Mesenteric fat pad (tissue), 1 donor: Measurements from ENCODE around the gene WWC2. TPM values are rescaled to one million over a fixed set of nuclear protein-coding genes. Genes with fewer than 3 reads are reported as not detected.

Source experiments
- DNase-seq: peaks from one replicate; pipeline ENCODE4 v3.0.0-alpha.2; 2020; ENCODE audit warnings: low spot score
- long read RNA-seq: library from polyadenylated mRNA; unstranded; transcript quantifications from one replicate; pipeline ENCODE4 v2.0.0, GENCODE V29; 2020
- total RNA-seq: library from RNA; stranded (reverse); fragmentation: NEBNext Ultra II Directional; extraction: Animal tissue kit (Norgen Biotek cat#: 25700); gene quantifications from one replicate; pipeline ENCODE4 v1.2.1, GENCODE V29; 2021
- donor health status: DM: yes; HTN: yes; CAD: no.

The WWC2 gene
- total RNA-seq: 37.6 TPM
- long read RNA-seq, partial matches to known transcripts: 6 of 12 reads
- long read RNA-seq, other reads (novel, unspliced or antisense): 6 of 12 reads

DNA sequence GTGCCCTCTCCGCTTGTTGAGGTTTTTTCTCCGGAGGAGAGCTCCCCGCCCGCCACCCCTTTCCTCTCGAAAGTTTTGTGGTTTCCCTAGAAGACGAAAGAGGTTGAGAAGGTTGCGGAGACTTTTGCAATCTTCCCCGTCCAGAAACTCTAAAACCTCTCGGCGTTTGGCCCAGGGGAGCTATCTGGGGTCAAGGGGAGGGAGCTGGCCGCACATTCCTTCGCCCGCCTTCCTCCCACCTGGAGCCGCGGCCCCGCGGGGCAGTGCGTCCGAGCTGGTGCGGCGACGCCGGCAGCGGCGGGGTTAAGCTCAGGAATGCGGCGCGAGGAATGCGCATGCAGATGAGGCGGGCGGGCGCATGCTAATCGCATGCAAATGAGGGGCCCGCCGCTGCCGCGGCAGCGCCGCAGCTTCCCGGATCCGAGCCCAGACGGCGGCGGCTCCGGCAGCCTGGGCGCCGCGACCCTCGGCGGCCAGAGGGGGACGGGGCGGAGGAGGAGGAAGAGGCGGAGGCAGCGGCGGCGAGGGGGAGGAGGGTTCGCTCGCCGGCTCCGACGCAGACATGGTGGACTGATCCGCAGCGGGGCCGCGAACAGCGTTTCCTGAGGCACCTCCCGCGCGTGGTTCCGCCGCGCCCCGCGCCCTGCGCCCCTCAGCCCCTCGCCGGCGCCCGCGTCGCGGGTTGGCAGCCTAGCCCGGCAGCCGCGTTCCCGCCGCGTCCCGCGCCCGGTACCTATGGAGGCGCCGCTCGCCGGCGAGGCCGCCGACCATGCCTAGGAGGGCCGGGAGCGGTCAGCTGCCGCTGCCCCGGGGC is at the start of gene WWC2:
Gene WWC2 (plus strand): TSS at position 535 of the 814 bp plus-strand sequence. CDS start 235 bp downstream, at position 770.
- peak; percentile 94 for DNase-seq

DNA sequence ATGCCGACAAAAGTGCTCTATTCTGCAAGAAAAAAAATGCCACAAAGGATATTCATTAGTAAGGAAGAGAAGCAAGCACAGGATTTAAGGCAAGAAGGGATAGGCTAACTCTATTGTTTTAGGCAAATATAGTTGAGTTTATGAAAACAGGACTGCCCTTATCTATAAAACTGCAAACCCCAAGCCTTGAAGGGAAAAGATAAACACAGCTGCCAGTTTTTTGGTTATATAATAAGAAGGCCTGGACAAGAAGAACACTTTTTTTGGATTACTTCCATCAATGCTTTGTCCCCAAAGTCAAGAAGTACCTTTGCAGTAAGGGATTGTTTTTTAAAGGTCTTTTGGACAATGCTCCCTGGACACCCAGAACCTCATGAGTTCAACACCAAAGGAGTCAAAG is 45.4 kb upstream of the WWC2 start:
- DNase-seq: no peak

DNA sequence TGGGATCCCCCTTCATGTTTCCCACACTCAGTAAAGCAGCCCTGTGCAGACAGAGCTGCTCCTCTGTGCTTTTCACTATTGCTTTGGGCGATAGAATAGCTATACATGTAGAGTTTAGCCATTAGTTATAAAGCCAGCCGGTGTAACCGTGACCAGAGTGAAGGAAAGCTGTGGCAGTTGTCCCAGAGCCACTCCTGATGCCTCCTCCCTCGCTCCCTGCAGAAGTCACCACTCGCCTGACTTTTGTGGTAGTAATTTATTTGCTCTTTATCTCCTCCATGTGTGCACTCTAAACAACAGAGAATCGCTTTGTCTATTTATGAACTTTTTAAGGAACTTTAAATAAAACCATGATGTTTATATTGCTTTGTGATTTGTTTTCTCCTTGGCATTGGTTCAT is 41.8 kb upstream of the WWC2 start:
- no peak for DNase-seq

DNA sequence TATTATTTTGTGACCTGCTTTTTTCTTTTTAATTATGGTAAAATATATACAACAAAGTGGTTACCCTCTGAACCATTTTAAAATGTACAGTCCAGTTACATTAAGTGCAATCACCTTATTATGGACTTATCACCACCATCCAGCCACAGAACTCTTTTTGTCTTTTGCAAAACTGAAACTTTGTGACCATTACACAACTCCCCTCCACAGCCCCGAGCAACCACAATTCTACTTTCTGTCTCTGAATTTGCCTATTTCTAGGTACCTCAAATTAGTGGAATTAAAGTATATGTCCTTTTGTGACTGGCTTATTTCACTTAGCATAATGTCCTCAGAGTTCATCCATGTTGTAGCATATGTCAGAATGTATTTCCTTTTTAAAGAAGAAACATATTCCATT is 39.3 kb upstream of the WWC2 start:
- DNase-seq: no peak

DNA sequence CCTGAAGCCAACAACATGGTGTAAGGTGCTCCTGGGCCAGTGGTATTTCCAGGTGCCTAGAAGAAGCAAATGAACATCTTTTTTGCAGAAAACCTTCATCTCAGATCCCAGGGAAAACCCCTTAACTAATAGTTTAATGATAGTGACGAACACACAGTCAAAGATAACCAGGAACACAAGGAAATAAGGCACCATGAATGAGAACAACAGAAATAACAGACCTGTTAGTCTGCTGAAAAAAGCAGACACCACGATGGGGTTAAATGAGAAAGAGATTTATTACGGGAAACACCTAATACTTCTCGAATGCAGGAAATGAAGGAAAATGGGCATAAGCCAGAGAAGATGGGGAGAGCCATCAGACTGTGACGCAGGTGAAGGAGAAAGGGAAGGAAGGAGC is 30.6 kb upstream of the WWC2 start:
- DNase-seq: no peak

DNA sequence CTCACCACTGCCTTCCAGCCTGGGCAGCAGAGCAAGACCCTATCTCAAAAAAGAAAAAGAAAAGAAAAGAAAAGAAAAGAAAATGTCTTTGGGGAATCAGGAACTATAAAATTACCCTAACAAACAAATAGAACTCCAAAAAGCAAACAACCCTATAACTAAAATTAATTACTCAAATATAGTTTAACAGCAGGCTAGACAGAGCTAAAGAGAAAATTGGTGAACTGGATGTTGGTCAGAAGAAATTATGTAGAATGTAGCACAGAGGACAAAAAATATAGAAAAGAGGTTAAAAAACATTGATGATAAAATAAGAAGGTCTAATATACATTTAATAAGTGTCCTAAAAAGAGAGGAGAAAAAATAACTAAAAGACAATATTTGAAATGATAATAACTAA is 27.8 kb upstream of the WWC2 start:
- no peak for DNase-seq

DNA sequence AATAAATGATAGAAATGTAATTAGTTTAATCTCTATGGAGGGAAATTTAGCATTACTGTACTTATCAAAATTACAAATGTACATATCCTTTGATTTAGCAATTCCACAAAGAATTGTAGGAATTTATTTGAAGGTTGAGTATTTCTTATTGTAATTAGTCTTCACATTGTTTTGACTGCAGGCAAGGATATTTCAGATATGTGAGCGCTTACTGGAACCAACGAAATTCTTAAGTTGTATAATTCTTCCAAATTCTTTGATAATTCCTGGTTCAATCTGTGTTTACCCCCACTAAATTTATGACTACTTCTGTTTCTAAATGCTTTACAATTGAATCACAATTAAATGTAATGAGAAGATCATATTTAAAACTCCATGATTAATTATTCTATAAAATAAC is 26.9 kb upstream of the WWC2 start:
- no peak for DNase-seq

DNA sequence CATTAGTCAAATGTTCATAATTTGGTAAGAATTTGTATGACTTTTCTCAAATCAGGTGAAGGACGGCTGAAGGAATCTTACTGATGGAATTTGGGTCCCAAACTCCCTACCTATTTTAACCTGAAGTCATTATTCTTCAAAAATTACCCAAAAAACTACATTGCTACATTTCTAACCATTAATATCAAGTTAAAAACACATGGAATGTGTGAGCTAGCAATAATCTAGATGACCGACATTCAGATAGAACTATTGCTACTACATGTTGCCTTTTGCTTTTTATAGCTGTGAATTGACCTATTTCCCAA is 25.3 kb upstream of the WWC2 start:
- no peak for DNase-seq

DNA sequence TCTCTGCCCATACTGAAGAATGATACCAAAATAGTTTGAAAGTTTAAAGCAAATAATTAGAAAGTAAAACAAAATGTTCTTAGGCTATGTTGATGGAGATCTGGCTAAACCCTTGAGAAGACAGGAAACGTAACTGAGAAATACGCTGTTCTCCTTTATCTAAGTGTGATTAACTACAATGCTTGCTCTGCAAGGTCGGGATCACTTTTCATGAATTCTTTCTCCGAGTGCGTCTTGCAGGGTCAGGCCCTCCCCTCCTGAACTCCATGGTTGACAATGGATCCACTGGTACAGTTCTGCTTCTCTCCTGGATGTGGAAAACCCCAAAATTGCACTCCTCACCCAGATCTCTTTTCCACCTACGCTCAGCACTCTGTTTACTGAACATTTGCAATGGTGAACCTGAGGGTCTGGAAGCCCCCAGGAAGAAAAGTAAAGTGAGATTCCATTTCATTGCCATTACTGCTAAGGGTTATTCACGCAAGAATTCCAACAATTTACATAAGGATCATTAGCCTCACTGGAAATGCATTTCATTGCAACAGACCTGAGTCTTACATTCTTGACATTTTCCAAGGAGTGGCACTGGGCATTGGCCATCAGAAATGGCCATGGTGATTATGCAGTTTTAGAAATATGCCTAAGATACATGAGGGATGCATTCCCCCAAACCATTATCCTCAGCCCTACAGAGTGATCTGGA is 24.6 kb upstream of the WWC2 start:
- DNase-seq: no peak

DNA sequence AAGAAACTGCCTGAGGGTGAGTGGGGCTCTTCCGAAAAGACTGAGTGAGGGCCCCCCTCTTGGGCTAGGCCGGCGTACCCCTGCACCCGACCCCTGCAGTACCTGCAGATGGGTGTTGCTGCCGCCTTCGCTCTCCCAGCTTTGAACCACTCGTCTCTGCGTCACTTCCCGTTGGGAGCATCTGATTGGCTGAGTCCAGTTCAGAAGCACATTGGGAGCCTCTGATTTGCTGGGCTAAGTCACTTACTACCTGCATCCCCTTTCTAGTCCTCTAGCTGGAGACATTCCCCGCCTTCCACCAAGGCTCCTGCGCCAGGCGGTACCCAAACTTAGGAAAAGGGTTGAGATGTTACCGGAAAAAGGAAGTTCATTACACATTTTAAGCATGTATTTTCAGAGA is 20.4 kb upstream of the WWC2 start:
- no peak for DNase-seq

DNA sequence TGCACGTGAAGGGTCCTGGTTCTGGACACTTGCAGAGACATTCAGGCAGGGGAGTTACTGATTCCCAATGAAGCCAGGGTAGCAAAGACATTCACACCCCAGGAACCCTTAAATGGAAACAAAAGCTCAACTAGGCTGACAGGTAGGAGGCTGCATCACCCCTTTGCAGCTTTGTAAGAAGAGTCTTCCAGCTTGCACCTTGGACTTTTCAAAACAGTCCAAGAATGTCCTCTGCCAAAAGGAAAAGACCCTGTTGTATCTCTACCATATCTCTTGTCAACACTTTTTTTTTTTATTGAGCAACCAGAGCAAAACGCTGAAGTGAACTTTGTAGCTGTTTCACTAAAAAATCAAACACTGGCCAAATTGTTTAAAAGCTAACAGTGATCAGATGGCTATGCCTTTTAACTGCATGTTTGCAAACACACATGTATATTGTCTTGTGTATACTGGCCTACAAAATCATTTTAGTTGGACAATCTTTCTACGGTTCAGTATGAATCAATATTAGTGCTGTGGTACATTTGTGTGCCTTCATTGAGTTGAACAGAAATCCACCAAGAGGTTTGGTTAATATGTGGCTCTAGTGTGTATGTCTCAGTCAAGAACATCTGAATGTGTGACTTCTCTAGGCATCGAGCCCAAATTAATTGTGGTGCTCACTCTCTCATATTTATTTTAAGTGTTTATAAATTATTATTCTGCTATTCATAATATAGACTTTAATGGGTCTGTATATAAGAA is 18.5 kb upstream of the WWC2 start:
- DNase-seq: no peak

DNA sequence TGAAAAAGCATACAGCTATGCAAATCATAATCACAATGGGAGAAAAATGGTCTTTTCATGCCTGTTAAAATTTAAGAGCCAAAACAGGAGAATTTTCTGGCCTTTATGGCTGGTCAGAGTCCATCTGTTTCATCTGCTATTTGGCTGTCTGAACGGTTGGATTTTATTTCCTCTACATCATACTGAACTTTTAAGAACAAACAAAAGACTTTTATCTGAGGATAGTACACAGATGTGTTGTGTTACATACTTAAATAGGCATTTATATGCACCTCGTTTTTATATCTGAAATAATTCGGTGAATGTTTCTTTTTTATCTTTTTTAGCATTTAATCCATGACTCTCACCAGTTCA is 18.0 kb upstream of the WWC2 start:
- no peak for DNase-seq

DNA sequence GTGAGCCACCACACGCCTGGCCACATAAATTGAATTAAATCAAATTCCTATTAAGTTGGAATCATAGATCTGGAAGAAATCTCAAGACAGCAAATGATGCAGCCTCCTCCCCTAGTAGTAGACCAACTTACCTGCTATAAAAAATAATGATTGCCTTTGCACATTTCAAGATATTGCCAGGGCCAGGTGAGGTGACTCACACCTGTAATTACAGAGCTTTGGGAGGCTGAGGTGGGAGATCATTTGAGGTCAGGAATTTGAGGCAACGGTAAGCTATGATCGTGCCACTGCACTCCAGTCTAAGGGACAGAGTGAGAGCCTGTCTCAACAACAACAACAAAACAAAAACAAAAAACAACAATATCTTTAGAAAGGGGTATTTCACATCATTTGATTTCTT is 17.0 kb upstream of the WWC2 start:
- DNase-seq: no peak

DNA sequence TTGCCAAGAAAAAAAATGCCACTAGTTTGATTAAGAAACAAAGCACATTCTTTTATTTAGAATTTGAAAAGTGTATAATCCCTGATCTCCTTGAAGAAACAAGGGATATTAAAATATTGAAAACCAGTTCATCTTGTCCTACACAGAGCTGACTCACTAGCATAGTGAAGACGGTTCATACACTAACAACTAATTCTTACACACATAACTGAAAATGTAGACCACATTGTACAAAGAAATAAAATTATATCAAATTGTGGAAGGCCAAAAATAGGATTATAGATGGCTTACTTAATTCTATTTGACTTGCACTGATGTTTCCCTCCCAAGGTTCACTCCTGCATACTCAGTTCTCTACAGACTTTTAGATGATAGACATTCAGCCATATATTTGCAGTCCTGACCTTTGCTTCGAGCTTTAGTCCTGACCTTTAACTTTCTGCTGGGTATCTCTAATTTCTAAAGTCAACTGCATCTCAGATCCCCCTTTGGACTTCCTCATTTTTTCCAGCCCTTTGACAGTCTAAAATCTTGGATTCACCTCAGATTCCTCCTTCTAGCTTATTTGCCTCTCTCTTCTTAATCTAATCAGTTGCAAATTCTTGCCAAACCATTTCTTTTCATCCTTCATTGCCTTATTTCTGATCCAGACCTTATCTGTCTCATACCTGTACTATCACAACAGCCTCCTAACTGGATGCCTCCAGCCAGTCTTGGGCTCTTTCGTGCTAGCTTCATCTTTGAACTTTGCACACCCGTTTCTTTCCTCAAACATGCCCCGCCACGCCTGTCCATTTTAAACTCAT is 4.5 kb upstream of the WWC2 start:
- DNase-seq: no peak

DNA sequence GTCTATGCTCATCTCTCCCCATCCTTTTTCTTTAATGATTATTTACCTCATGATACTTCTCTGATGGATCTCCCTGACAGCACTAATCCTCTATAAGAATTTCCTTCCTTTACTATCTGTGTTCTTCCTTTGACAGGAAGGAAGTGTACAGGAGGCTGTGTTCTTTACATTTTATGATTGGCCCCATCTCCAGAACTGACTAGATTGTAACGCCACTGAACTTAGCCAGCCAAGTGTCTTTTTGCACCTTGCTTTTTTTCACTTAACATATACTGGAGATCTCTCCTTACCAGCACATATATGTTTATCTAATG is 3.9 kb upstream of the WWC2 start:
- no peak for DNase-seq

DNA sequence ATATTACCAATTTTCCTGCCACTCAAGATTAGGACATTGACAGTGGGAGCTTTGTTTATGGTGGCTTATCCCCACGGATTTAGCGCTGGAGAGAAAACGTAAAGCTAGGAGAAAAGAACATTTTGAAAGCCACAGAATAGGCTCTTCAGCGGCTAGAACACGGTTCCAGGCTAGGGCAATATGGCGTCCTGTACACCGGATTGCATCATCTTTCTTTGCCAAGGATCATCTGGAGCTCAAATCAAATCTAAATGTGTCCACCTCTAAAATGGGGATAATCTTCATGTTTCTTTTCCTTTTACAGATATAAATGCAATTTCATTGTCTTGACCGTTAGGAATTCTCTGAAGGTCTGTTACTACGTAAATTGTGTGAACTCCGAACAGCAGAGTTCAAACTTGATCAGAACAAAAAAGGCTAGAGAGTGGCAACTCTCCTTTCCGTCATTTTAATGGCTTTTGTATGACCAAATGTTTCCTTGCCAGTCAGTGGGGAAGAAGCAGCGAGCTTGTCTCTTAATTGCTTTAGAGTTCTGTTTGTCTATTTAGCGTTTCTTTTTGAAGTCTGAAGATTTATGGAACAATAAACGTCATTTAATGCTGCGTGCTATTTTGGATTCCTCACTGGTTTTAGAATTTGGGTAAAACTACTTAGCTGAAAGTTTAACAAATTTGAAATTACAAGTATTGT is 2.6 kb upstream of the WWC2 start:
- DNase-seq: no peak

DNA sequence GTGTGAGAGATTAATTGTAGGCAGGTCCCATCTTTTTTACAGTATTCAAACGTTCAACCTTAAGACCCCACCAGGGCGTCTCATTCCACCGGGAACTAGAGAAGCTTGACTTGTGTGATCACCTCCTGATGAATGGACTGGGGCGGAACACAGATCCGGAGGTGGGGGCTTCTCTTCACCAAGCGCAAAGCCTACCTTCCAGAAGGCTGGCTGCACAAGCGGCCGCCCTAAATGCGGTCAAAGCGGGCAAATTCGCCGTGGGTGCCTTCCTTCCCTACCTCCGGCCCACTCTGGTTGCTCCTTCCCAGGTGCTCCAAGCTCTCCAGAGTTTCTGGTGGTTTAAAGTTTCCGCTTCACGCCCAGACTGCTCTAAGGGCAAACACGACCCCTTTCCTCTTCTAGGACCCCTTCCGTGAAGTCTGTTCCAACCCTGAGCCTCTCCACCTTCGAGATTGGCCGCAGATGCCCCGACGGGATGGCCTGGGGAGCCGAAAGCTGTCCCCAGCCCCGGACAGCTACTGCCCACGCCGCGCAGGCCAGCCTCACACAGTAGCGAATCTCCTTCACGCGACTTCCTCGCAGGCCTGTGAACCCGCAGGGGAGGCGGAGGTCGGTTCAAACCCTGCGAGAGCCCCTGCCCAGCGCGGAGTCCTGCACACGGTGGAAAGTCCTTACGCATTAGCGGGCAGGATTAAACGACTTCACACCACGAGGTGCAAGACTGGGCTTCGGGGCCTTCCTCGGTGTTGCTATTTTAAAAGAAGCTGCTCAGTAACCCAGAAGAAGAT is 1.6 kb upstream of the WWC2 start:
- DNase-seq: no peak

DNA sequence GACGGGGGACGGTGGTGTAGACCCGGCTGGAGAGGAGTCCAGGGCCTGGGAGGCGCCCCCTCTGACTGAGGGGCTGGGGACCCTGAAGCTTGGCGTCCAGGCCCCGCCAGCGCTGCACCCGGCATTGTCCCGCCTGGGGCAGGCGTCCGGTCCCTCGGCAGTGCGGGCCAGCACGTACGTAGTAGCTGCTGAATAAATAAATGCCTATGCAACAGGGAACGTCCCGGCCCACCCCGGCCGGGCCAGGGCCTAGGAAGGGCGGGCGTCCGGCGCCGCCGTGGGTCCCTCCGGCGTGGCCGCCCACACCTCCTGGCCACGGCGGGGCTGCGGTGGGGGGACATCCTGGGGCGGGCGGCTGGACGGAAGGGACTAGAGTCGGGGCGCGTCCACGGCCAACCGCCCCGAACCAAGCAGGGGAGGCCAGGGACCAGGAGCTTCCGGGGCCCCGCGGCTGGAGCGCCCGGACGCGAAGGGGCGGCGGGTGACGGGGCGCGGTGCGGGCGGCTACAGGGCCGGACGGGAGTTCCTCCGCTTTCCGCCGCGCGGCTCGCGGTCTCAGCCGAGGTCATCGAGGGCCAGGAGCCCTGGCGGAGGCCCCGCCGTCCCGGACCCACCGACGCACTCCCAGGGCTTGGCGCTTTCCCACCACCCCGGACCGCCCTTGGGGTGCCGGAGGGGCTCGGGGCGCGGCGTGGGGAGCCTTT is 886 bp upstream of the WWC2 start:
- peak; percentile 91 for DNase-seq

DNA sequence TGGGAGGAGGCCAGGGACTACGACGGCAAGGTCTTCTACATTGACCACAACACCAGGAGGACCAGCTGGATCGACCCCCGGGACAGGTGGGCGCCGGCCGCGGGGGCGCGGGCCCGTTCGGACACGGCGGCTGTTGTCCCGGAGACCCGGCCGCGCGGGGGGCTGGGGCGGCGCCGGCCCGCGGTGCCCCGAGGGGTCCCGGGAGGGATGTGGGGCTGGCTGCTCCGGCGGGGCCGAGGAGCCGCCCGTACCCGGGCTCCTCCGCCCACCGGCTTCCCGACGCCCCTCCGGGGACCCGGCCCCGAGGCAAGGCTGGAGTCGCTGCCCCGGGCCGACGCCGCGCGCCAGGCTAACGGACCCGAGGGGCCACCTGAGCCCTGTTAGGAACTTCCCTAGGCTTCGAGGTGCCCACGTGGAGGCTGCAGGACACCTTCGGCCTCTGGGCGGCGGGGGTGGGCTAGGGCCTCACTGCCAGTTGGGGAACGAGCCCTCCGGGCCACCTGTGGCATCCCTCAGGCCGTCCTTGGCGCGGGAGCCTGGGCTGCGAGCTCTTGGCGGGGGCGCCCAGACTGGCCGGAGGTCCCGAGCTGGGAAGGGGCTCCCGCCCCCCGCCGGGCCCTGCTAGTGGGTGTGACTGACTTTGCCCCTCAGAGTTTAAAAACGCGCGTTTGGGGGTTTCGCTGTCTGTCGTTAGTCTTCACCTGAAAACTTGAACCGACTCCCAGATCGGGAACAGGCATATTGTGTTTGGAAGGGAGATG is 660 bp downstream of the WWC2 start:
- DNase-seq: no peak
